H9 (cell line): ENCODE results near the gene SGCB. TPM values are rescaled to one million over a fixed set of nuclear protein-coding genes. Genes with fewer than 3 reads are reported as not detected.

ENCODE experiments used
- DNase-seq: peaks from one replicate; pipeline ENCODE4 v3.0.0-alpha.2; 2017
- H2AFZ ChIP-seq: one replicate; pipeline ENCODE4 v1.6.1; 2013; ENCODE audit warnings: mild to moderate bottlenecking, low read length, control low read depth, moderate library complexity
- H2AK5ac ChIP-seq: 2 replicates; pipeline ENCODE4 v1.6.1; 2013; ENCODE audit warnings: low read length, control low read depth, mixed read lengths; ENCODE audit not compliant: insufficient read length
- H2BK120ac ChIP-seq: one replicate; pipeline ENCODE4 v1.6.1; 2013; ENCODE audit warnings: low read depth, mild to moderate bottlenecking, low read length, control low read depth, inconsistent platforms; ENCODE audit not compliant: poor library complexity, severe bottlenecking
- H2BK12ac ChIP-seq: 2 replicates; pipeline ENCODE4 v1.6.1; 2013; ENCODE audit warnings: low read length, control low read depth, mixed read lengths, low read depth; ENCODE audit not compliant: insufficient read length
- H2BK15ac ChIP-seq: 2 replicates; pipeline ENCODE4 v1.6.1; 2013; ENCODE audit warnings: low read depth, low read length, control low read depth
- H2BK20ac ChIP-seq: one replicate; pipeline ENCODE4 v1.6.1; 2013; ENCODE audit warnings: low read depth, mild to moderate bottlenecking, low read length, control low read depth, inconsistent platforms; ENCODE audit not compliant: poor library complexity, severe bottlenecking
- H2BK5ac ChIP-seq: 2 replicates; pipeline ENCODE4 v1.6.1; 2013; ENCODE audit warnings: low read length, control low read depth, mixed read lengths; ENCODE audit not compliant: insufficient read length
- H3K14ac ChIP-seq: 2 replicates; pipeline ENCODE4 v1.6.1; 2013; ENCODE audit warnings: low read length, control low read depth; ENCODE audit not compliant: insufficient read depth
- H3K18ac ChIP-seq: 2 replicates; pipeline ENCODE4 v1.6.1; 2013; ENCODE audit warnings: low read depth, mild to moderate bottlenecking, mixed read lengths, low read length, control low read depth; ENCODE audit not compliant: insufficient read length
- H3K23ac ChIP-seq: 2 replicates; pipeline ENCODE4 v1.6.1; 2013; ENCODE audit warnings: low read length, control low read depth, mixed read lengths, low read depth; ENCODE audit not compliant: insufficient read length
- H3K23me2 ChIP-seq: 2 replicates; pipeline ENCODE4 v1.6.1; 2013; ENCODE audit warnings: low read depth, mild to moderate bottlenecking, mixed read lengths, low read length, control low read depth; ENCODE audit not compliant: insufficient read length, poor library complexity, severe bottlenecking
- H3K27ac ChIP-seq: 2 replicates; pipeline ENCODE4 v1.5.1; 2013; ENCODE audit warnings: low read length, control low read depth, mixed read lengths, low read depth; ENCODE audit not compliant: insufficient read length
- H3K27me3 ChIP-seq: 2 replicates; pipeline ENCODE4 v1.6.1; 2013; ENCODE audit warnings: low read length, control low read depth, inconsistent platforms; ENCODE audit not compliant: insufficient read depth
- H3K4ac ChIP-seq: 2 replicates; pipeline ENCODE4 v1.6.1; 2013; ENCODE audit warnings: low read depth, mild to moderate bottlenecking, control low read depth, inconsistent platforms, low read length, moderate library complexity
- H3K4me1 ChIP-seq: 2 replicates; pipeline ENCODE4 v1.6.1; 2013; ENCODE audit warnings: low read length, control low read depth, inconsistent platforms; ENCODE audit not compliant: insufficient read depth
- H3K4me2 ChIP-seq: 2 replicates; pipeline ENCODE4 v1.6.1; 2013; ENCODE audit warnings: low read length, control low read depth, mixed read lengths; ENCODE audit not compliant: insufficient read length, insufficient read depth
- H3K56ac ChIP-seq: 2 replicates; pipeline ENCODE4 v1.6.1; 2013; ENCODE audit warnings: low read depth, mild to moderate bottlenecking, mixed read lengths, low read length, control low read depth; ENCODE audit not compliant: insufficient read length
- H3K79me1 ChIP-seq: 2 replicates; pipeline ENCODE4 v1.6.1; 2013; ENCODE audit warnings: low read depth, mild to moderate bottlenecking, moderate library complexity, low read length, control low read depth, inconsistent platforms; ENCODE audit not compliant: insufficient read depth, poor library complexity, severe bottlenecking
- H3K79me2 ChIP-seq: 2 replicates; pipeline ENCODE4 v1.6.1; 2013; ENCODE audit warnings: low read length, control low read depth, inconsistent platforms; ENCODE audit not compliant: insufficient read depth
- H3K9ac ChIP-seq: 2 replicates; pipeline ENCODE4 v1.6.1; 2013; ENCODE audit warnings: low read length, control low read depth, mixed read lengths; ENCODE audit not compliant: insufficient read length; ENCODE audit errors: extremely low read depth
- H3K9me3 ChIP-seq: one replicate; pipeline ENCODE4 v1.6.1; 2013; ENCODE audit warnings: low read depth, low read length, inconsistent platforms; ENCODE audit not compliant: control insufficient read depth
- H3T11ph ChIP-seq: one replicate; pipeline ENCODE4 v1.6.1; 2013; ENCODE audit warnings: mild to moderate bottlenecking, low read length, control low read depth, inconsistent platforms
- H4K20me1 ChIP-seq: one replicate; pipeline ENCODE4 v1.6.1; 2013; ENCODE audit not compliant: control insufficient read depth, insufficient read length, insufficient read depth
- H4K5ac ChIP-seq: 2 replicates; pipeline ENCODE4 v1.6.1; 2013; ENCODE audit warnings: low read depth, mild to moderate bottlenecking, mixed read lengths, low read length, control low read depth; ENCODE audit not compliant: insufficient read length
- H4K8ac ChIP-seq: replicated peaks from 2 replicates; pipeline ENCODE4 v1.6.1; 2013; ENCODE audit warnings: low read length, control low read depth, mixed read lengths, low read depth; ENCODE audit not compliant: insufficient read length
- H4K91ac ChIP-seq: 2 replicates; pipeline ENCODE4 v1.6.1; 2013; ENCODE audit warnings: low read depth, mild to moderate bottlenecking, moderate library complexity, mixed read lengths, low read length, control low read depth; ENCODE audit not compliant: insufficient read length
- H3K27ac Mint-ChIP-seq, 3 experiments: 2 replicates in 2 of 3; 3 replicates in 1 of 3; pipeline ENCODE4 v1.8.0; 2020 to 2021; ENCODE audit warnings: mixed read lengths in 3 of 3, mild to moderate bottlenecking in 1 of 3, moderate library complexity in 1 of 3
- H3K27me3 Mint-ChIP-seq: 2 replicates; pipeline ENCODE4 v1.8.0; 2021; ENCODE audit warnings: low read depth, mild to moderate bottlenecking, moderate library complexity, mixed read lengths
- H3K36me3 Mint-ChIP-seq, 3 experiments: 2 replicates in 2 of 3; 3 replicates in 1 of 3; pipeline ENCODE4 v1.8.0; 2020 to 2021; ENCODE audit warnings: low read depth in 3 of 3, mixed read lengths in 3 of 3; ENCODE audit not compliant: insufficient read depth in 1 of 3
- H3K4me1 Mint-ChIP-seq, 2 experiments: 2 replicates each; pipeline ENCODE4 v1.8.0; 2020; ENCODE audit warnings: mixed read lengths in 2 of 2
- H3K4me3 Mint-ChIP-seq, 2 experiments: 2 replicates in 1 of 2; 3 replicates in 1 of 2; pipeline ENCODE4 v1.8.0; 2020 to 2021; ENCODE audit warnings: mild to moderate bottlenecking in 2 of 2, mixed read lengths in 2 of 2, moderate library complexity in 1 of 2
- H3K9me3 Mint-ChIP-seq, 2 experiments: 2 replicates in 1 of 2; 3 replicates in 1 of 2; pipeline ENCODE4 v1.8.0; 2020; ENCODE audit warnings: mild to moderate bottlenecking in 2 of 2, mixed read lengths in 2 of 2, moderate library complexity in 1 of 2
- total RNA-seq: library from RNA; stranded (reverse); gene quantifications from 2 replicates; pipeline ENCODE4 v1.2.1, GENCODE V29; 2021
- TF ChIP-seq, protein P1 (sequence below): fragments of 200-600 bp; sonication (generic); conservative IDR thresholded peaks from 3 replicates; pipeline ENCODE4 v1.8.0; 2021; ENCODE audit warnings: antibody characterized with exemption, mild to moderate bottlenecking

Gene SGCB
- total RNA-seq, 1 experiment from 2014 or later = 32.3 TPM

DNA sequence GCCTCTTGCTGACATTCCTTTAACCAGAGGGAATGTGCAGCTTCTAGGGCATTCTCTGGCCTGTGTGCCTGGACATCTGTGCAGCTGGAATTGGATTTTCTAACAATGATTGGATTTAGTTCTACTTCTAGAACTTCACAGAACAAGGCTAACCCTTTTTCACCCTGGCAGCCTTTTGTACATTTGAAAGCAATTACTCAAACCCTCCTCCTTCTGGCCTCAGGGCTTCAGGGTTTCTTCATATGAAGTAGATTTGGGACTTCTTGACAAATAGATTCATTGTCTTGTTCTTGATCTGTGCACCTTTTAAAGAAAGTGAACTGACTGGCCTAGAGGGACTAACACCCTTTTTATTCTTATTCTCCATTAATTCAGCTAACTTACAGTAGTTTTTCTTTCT lies 43.1 kb upstream of the SGCB start:
- Mint-ChIP-seq H3K4me3 (no peak overlapping the region), H3K4me1 (peaks cover 2% of the 10 kb centered on the region in 2 experiments; a peak in 2 of 4 replicates), H3K27me3 (peaks cover 14% of the 10 kb centered on the region), H3K9me3 (no peaks in the 10 kb centered on the region), H3K27ac (no peak overlapping the region), H3K36me3 (no peaks in the 10 kb centered on the region)
- H3K79me1 ChIP-seq = no peaks in the 10 kb centered on the region
- H3K56ac ChIP-seq = no peak overlapping the region
- no peak overlapping the region for H2BK120ac ChIP-seq
- H4K20me1 ChIP-seq = no peaks in the 10 kb centered on the region
- H3K14ac ChIP-seq = no peak overlapping the region
- no peak overlapping the region for H3K9ac ChIP-seq
- no peak overlapping the region for H4K91ac ChIP-seq
- H2AFZ ChIP-seq = no peak overlapping the region
- H3K4ac ChIP-seq = no peak overlapping the region
- H4K8ac ChIP-seq = no peak overlapping the region
- H3K4me1 ChIP-seq = no peaks in the 10 kb centered on the region
- H3K9me3 ChIP-seq = no peaks in the 10 kb centered on the region
- H4K5ac ChIP-seq = no peak overlapping the region
- H2BK15ac ChIP-seq = no peak overlapping the region
- TF ChIP-seq, protein P1, sequence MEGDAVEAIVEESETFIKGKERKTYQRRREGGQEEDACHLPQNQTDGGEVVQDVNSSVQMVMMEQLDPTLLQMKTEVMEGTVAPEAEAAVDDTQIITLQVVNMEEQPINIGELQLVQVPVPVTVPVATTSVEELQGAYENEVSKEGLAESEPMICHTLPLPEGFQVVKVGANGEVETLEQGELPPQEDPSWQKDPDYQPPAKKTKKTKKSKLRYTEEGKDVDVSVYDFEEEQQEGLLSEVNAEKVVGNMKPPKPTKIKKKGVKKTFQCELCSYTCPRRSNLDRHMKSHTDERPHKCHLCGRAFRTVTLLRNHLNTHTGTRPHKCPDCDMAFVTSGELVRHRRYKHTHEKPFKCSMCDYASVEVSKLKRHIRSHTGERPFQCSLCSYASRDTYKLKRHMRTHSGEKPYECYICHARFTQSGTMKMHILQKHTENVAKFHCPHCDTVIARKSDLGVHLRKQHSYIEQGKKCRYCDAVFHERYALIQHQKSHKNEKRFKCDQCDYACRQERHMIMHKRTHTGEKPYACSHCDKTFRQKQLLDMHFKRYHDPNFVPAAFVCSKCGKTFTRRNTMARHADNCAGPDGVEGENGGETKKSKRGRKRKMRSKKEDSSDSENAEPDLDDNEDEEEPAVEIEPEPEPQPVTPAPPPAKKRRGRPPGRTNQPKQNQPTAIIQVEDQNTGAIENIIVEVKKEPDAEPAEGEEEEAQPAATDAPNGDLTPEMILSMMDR = no peak
- no peak overlapping the region for H2AK5ac ChIP-seq
- no peak overlapping the region for H3K18ac ChIP-seq
- H3K23ac ChIP-seq = no peak overlapping the region
- no peaks in the 10 kb centered on the region for H3K79me2 ChIP-seq
- H3K27me3 ChIP-seq = no peaks in the 10 kb centered on the region
- H3K4me2 ChIP-seq = no peak overlapping the region
- no peak overlapping the region for H2BK12ac ChIP-seq
- H2BK20ac ChIP-seq = no peak overlapping the region
- DNase-seq = no peak
- no peak overlapping the region for H3K27ac ChIP-seq
- no peaks in the 10 kb centered on the region for H3K23me2 ChIP-seq
- H2BK5ac ChIP-seq = no peak overlapping the region
- H3T11ph ChIP-seq = no peak overlapping the region
